GM19324 (cell line): ENCODE results near the gene EML4.
"Not testable (repeated sequence)": the region's sequence is repeated elsewhere in the genome, so short reads cannot be mapped to it uniquely, and the experiment has no call there.

Experiments used
- ATAC-seq: cut with Tn5 transposase; IDR thresholded peaks from one replicate; pipeline ENCODE4 v1.9.1; 2021; ENCODE audit warnings: mild to moderate bottlenecking, moderate library complexity; ENCODE audit not compliant: unreplicated experiment, low FRiP score

Gene EML4

DNA sequence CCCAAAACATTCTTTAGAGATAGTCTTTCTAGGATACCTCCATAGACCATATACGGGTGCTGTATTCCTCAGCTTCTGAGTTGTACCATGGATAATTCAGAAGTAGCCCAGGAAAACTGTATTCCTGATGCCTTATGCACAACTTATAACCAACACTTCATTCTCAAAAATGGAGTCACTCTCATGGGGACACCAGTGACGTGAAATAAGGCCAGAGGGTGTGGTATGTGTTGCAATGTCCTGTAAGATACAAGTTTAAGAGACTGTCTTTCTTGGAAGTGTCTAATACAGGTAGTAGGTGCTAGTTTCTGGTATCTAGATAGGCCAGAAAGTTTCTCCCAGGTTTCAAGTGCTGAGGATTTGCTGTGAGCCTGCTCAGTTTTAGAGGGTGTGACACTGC, 155.8 kb downstream of the EML4 start:
- no peak for ATAC-seq

DNA sequence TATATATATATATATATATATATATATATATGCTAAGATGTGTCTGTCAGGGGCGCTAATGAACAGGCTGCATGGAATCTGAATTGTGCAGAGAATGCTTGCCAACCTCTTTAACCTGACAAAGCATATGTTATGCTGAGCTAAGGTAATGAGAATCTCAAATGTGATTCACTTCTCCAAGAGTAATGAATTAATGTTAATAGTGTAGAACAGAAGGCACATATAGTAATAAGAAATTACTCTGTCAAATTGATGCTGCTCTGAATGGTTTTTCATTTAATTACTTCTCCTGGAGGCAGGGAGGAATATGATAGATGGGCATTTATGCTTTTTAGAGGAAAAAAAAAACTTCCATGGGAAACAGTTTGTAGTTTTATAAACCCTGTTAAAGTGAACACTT, 156.5 kb downstream of the EML4 start:
- ATAC-seq: no peak

DNA sequence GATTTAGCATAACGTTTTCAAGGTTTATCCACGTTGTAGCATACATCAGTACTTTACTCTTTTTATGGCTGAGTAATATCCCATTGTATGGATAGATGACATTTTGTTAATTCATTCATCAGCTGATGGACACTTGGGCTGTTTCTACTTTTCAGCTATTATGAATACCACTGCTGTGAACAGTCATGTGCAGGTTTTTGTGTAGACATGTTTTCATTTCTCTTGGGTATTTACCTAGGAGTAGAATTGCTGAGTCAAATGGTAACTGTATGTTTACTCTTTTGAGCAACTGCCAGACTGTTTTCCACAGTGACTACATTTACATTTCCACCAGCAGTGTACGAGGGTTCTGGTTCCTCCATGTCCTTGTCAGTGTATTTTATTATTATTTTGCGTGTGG, 158.0 kb downstream of the EML4 start:
- ATAC-seq: no peak

DNA sequence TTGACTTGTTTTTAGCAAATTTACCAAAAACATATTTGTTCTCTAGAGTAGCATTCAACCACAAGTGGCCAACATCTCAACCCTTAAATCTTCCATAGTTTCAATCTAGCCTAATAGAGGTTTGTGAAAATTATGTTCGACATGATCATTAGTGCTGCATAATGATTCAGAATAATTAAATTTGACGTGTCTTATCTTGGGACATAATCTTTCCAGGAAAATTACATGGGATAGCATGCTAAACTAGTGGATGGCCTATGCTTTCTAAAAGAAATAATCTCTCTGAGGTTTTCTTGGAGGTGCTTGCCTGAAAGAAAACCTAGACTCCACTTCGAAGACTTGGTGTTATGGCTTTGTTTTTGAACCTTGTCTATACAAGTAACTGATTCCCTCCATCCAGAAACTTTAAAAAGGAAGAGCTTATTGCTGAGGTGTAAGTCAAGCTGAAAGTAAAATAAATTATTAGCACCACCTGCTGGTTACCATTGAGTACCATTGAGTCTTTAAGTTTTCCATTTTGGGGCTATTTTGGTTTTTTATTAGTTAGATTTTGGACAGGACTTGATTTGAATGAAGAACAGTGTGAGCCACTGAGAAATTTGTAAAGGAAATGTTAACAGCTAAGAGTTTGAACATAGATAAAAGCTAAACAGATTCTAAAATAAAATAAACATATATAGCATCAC, 159.1 kb downstream of the EML4 start:
- ATAC-seq: no peak

DNA sequence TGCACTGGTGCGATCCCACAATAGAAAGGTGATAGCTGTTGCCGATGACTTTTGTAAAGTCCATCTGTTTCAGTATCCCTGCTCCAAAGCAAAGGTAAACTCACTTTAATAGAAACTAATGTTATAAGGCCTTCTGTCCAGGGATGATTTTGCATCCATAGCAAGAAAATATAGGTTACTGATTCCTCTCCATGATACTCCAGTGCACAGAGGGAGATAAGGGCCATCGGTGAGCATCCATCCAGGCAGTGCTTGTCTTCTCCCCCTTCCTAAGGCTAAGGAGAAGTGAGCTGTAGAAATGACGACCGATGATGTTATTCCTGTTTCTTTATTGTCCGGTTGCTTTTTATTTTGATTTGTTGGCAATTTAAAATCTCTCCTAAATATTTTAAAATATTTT, 159.8 kb downstream of the EML4 start:
- no peak for ATAC-seq

DNA sequence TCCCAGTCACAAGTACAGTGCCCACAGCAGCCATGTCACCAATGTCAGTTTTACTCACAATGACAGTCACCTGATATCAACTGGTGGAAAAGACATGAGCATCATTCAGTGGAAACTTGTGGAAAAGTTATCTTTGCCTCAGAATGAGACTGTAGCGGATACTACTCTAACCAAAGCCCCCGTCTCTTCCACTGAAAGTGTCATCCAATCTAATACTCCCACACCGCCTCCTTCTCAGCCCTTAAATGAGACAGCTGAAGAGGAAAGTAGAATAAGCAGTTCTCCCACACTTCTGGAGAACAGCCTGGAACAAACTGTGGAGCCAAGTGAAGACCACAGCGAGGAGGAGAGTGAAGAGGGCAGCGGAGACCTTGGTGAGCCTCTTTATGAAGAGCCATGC, 160.6 kb downstream of the EML4 start:
- ATAC-seq: no peak

DNA sequence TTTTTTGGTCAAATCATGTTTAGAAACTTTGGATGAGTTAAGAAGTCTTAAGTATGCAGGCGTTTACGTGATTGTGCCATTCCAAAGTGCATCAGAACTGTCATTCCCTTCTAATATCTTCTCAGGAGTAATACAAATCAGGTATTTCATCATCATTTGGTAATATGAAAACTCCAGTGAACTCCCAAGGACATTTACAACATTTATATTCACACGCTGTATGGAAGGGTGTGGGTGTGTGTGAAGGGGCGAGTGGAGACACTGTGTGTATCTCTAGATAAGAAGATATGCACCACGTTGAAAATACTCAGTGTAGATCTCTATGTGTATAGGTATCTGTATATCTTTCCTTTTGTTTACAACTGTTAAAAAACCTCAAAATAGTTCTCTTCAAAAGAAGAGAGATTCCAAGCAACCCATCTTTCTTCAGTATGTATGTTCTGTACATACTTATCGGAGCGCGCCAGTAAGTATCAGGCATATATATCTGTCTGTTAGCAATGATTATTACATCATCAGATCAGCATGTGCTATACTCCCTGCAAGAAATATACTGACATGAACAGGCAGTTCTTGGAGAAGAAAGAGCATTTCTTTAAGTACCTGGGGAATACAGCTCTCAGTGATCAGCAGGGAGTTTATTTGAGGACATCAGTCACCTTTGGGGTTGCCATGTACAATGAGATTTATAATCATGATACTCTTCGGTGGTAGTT, 162.6 kb downstream of the EML4 start:
- ATAC-seq: no peak

DNA sequence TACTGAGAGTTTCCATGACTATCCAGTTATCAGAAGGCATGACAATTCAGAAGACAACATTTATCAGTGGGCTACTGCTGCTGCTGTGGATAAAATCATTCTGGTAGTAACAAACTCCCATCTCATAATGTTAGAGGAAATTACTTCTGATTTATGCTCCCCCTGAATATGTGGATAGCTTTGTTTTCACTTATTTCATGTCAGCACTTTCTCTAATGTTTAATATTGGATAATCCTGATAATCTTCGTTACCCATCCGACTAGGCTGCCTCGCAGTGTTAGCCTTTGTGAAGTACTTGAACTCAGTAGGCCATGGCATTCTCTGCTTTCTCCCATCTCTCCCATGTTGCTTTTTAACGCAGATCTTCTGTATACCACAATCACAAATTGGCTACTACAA, 163.4 kb downstream of the EML4 start:
- ATAC-seq: no peak

DNA sequence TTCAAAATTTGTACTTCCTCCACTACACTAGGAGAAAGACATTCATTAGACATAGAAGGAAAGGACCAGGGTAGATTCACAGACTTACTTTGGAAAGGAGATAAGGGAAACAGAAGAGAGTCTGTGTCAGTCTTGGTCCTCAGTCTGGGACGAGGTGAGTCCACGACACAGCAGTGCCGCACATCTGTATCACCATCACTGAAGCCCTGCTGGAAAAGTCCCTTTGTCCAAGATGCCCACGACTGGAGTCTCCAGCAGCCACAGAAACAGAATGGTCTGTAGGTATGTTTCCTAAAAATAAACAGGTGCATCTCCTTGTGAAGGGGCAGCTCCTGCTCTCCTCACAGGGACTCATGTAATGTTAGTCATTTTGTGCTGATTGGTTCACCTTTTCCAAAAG, 164.4 kb downstream of the EML4 start:
- no peak for ATAC-seq

DNA sequence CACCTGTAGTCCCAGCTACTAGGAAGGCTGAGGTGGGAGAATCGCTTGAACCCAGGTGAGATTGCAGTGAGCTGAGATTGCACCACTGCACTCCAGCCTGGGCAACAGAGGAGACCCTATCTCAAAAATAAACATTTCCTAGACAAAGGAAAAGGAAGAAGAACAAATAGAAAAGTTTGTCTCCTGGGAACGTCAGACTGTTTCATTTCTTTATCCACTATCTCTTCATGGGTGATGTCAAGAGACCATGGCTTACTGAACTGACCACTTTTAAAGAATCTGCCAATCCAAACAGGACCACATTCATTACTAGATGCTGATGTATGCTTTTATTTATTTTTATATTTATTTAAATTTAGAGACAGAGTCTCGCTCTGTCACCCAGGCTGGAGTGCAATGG, 165.1 kb downstream of the EML4 start:
- no peak for ATAC-seq

DNA sequence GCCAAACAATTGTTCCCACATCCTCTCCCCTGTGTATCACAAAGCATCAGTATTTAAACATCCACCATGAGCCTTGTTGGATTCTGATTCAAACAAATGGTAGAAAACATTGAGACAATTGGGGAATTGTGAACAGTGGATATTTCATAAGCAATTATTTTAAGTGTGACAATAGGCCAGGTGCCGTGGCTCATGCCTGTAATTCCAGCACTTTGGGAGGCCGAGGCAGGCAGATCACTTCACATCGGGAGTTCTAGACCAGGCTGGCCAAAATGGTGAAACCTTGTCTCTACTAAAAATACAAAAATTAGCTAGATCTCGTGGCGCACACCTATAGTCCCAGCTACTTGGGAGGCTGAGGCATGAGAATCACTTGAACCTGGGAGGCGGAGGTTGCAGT, 165.7 kb downstream of the EML4 start:
- ATAC-seq: not testable (repeated sequence)

DNA sequence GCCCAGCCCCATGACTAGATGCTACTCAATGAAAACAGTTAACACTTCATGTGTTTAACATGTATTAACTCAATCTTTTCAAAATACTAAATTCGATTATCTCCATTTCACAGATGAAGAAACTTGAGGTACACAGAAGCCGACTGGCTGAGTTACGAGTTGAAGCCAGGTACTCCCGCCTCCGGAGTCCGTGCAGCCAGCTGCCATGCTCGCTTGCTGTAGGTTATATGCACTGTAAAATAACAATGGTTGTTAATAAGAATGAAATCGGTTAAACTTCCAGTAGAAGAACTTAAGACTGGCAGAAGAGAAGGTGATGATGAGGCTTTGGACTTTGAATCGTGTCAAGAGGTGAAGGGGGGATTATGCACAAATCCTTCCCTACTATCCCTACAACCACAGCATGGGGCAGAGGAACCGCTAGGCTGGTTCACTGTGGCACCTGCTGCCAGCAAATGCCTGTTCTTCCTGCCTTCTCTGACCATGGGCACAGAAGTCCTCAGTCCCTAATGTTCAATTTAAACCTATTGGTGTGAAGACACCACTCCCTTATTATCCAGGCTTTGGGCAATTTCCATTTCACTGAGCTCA, 166.5 kb downstream of the EML4 start:
- no peak for ATAC-seq

DNA sequence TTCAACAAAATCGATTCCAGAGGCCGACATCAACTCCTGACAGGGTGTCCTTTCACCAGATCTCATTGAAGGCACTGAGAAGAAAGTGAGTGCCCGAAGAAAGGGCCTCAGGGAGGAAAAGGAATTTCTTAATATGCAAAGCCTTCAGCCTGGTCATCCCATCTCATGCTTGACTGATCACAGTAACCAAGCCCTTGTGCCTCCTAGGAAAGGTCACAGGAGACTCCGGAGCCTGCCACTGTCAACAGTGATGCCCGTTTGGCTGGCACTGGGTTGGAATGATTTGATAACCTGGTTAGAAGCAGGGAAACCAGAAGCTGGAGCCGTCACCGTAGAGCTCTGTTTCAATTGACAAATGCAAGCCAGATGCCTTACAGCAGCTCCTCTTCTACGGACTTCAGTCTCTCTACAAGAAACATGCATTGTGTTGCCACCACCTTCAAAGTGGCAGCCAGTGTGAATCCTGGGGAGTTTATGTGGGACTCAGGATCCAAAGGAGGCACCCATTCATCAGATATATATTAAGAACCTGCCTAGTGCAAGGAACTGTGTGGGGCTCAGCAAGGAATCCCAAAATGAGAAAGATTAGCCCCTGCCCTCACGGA, 167.3 kb downstream of the EML4 start:
- ATAC-seq: no peak

DNA sequence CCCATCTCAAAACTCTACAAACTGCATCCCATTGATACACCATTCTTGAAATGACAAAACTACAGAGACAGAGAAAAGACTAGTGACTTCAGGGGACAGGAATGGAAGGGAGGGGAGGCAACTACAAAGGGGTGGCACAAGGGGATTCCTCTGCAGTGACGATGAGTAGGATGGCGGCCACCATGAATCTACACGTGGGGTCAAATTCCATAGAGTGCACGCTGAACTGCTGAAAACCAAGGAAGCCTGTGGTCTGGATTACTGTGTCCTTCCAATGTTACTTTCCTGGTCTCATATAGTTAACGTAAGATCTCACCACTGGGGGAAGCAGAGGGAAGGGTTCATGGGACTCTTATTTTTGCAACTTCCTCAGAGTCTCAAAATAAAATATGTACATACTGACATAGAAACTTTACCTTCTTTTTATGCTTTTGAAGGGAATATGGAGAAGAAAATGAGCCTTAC, 168.2 kb downstream of the EML4 start:
- no peak for ATAC-seq

DNA sequence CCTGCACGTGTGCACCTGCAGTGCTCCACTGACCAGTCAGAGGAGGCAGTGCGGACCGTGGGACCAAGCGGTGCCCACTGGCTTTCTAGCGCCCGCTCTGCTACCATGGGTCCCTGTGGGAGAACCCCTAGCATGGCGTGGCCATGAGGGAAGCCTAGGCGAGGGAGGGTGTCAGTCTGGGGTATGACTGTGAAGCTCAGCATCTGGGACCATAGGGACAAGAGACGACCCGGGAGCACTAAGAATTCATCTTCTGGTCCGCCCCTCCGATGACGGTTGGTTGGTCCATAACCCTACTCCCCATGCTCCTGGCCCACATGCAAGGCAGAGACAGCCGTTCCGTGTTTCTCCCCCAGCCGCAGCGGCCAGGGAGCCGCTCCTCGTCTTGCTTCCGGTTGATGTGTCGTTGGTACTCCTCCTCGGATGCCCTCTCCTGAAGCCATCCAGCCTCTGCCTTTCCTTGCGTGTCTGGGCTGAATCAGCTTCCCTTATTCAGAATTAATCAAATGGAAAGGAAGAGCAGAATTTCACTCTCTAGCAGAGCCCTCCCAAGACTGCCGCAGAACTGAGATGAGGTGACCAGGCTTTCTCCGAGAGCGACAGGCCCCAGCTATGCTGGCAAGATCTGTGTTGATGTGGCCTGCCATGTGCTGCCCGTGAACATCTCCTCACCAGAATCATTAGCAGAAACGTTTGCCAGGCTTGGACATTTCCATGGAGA, 168.9 kb downstream of the EML4 start:
- no peak for ATAC-seq

DNA sequence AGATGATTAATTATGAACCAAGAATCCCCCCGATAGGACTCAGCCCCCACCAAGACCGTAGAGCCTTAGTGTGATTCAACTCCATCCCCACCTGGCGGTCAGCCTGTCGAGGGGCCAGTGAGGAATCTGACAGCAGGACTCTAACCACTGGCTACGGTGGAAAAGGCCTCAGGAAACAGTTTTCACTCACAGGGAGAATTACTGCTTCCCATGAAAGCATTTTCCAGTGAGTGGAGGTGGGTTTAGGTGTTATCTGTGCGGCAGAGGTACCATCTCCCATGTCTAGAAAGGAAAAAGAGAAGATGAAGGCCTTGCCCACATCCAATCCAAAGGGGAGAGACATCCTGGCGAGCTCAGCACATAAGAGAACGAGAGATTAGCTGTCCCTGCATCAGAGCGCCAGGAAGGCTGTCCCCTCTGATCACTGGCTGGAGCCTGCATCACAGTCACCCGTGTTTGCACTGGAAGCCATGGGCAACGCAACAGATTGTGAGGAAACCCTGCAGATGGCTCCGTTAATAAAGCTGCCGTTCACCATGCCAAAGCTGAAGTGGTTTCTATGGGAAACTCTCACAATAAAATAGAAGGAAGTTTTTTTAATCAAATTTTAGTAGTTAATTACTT, 169.5 kb downstream of the EML4 start:
- ATAC-seq: no peak

DNA sequence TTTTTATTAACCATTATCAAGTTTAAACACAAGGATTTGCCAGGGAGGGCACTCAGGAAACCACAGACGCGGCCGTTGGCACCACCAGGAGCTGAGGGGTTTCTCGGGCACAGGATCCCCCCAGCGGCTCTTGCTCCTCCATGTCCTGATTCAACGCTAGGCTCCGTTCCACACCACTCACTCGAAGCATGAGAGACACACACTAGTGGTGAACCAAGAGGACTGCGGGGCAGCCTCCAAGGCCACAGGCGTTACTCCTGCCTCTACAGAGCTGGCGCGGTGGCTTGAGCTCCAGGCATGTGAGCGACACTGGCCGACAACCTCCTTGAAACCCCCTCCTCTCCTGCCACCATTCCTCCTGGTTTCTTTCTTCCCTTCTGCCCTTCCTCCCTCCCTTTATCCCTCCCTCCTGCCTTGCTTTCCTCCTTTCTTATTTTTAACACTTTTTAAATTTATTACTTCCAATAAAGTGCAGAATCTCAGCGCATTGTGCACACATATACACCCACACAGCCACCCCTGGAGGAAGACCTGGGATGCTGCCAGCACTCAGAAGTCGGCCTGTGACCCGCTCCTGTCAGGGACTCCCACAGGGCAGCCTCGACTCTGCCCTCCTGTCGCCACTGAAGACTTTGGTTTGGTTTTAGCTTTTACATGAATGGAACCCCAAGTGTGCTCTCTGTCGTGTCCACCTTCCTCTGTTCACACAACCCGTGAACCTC, 170.2 kb downstream of the EML4 start:
- no peak for ATAC-seq

DNA sequence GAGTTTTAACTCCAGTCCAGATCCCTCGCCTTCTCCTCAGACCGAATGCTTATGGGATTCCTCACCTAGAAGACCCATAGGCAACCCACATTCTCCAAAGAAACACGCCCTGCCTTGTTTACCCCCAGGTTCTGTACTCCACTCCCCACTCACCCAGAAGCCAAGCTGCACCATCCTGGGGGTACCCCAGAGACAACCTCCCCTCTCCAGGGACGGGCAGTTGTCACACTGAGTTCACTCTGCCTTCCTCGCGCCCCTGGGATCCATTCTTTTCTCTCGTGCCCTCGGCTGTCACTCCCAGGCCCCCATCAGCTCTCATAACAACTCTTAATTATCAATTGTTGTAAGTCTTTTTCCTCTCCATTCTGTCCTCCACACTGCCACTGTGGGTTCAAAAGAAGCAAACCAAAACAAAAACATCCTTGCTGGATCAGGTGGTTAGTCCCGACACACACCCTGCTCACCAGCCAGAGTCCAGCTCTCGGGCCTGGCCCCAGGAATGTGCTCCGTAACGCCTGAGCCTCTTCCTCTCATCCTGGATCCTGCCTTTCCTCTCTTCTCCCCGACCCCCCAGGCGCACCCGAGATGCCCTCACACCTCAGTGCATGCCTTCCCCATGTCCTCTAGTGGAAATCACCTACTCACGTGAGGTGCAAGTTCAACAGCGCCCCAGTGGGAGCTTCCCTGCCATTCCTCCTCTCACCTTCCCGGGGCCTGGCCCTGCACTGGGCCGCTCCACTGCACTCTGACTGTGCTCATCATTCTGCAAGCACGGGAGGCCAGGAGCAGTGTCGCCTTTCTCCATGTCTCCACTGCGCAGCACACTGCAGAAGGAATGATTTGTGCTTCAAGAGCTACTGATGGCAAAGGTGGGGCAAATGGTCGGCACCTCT, 171.1 kb downstream of the EML4 start:
- ATAC-seq: no peak
